H1 (cell line): Measurements from ENCODE around the gene RMC1. TPM values are rescaled to one million over a fixed set of nuclear protein-coding genes. Genes with fewer than 3 reads are reported as not detected.

Experiments used
- CTCF ChIA-PET: fragments of 300-600 bp; sonication (Branson Sonifier 250); formaldehyde crosslinking; loops from one replicate; lab custom pipeline; 2021; ENCODE audit not compliant: partially characterized antibody; lab: Charles Lee
- POLR2A ChIA-PET: fragments of 300-600 bp; sonication (Branson Sonifier 250); formaldehyde crosslinking; loops from one replicate; lab custom pipeline; 2021; ENCODE audit warnings: inconsistent platforms; ENCODE audit not compliant: partially characterized antibody; lab: Charles Lee
- DNase-seq, 2 experiments: peaks; one replicate each; pipeline versions ENCODE4 v3.0.0 to v3.0.0-alpha.2; 2010 to 2022; ENCODE audit warnings: low spot score in 2 of 2, low read depth in 1 of 2, mixed read lengths in 1 of 2
- FAIRE-seq: peaks from 2 replicates; lab custom pipeline; 2011; peaks lifted over from hg19 to GRCh38; lab: Jason Lieb, UNC
- H2AFZ ChIP-seq: 2 replicates; pipeline ENCODE4 v1.8.1; 2012; ENCODE audit warnings: low read length, inconsistent platforms
- H2AK5ac ChIP-seq: 2 replicates; pipeline ENCODE4 v1.6.1; 2013; ENCODE audit warnings: low read depth, low read length
- H2BK120ac ChIP-seq: replicated peaks from 2 replicates; pipeline ENCODE3; 2013; ENCODE audit warnings: low read depth, low read length, inconsistent platforms
- H2BK12ac ChIP-seq: 2 replicates; pipeline ENCODE4 v1.6.1; 2013; ENCODE audit warnings: low read depth, low read length
- H2BK15ac ChIP-seq: 2 replicates; pipeline ENCODE4 v1.6.1; 2013; ENCODE audit warnings: low read length
- H2BK20ac ChIP-seq: 2 replicates; pipeline ENCODE4 v1.6.1; 2013; ENCODE audit warnings: low read length
- H2BK5ac ChIP-seq: 2 replicates; pipeline ENCODE4 v1.6.1; 2013; ENCODE audit warnings: low read depth, low read length
- H3K14ac ChIP-seq: 2 replicates; pipeline ENCODE4 v1.6.1; 2013; ENCODE audit warnings: inconsistent platforms; ENCODE audit not compliant: insufficient read length
- H3K18ac ChIP-seq: 2 replicates; pipeline ENCODE4 v1.6.1; 2013; ENCODE audit warnings: low read length; ENCODE audit errors: extremely low read depth
- H3K23ac ChIP-seq: 2 replicates; pipeline ENCODE4 v1.6.1; 2013; ENCODE audit warnings: inconsistent platforms; ENCODE audit not compliant: insufficient read length
- H3K23me2 ChIP-seq: 2 replicates; pipeline ENCODE4 v1.6.1; 2013; ENCODE audit warnings: low read depth, low read length
- H3K27ac ChIP-seq: 2 replicates; pipeline ENCODE4 v1.6.1; 2011; ENCODE audit warnings: low read depth, low read length, inconsistent platforms
- H3K27me3 ChIP-seq, 4 experiments: replicated peaks in 1 of 4; 1 replicate in 1 of 4; 2 replicates in 3 of 4; pipeline versions ENCODE4 v1.6.1 to v1.8.1; 2011 to 2013; ENCODE audit warnings: low read length in 3 of 4, mild to moderate bottlenecking in 3 of 4, inconsistent platforms in 2 of 4, mixed read lengths in 2 of 4, moderate library complexity in 1 of 4; ENCODE audit not compliant: control insufficient read depth in 3 of 4, insufficient read depth in 3 of 4; ENCODE audit errors: extremely low read depth in 1 of 4
- H3K36me3 ChIP-seq, 4 experiments: 2 replicates each; pipeline versions ENCODE4 v1.6.1 to v1.8.1; 2011 to 2013; ENCODE audit warnings: mild to moderate bottlenecking in 4 of 4, low read length in 3 of 4, moderate library complexity in 2 of 4, control low read depth in 1 of 4, inconsistent platforms in 1 of 4; ENCODE audit not compliant: insufficient read depth in 4 of 4, control insufficient read depth in 2 of 4
- H3K4ac ChIP-seq: replicated peaks from 2 replicates; pipeline ENCODE3; 2013; ENCODE audit warnings: low read length, low read depth, mixed read lengths, inconsistent platforms; ENCODE audit not compliant: insufficient read length
- H3K4me1 ChIP-seq, 4 experiments: replicated peaks in 1 of 4; 1 replicate in 1 of 4; 2 replicates in 3 of 4; pipeline versions ENCODE4 v1.6.1 to v1.8.1; 2011 to 2013; ENCODE audit warnings: low read length in 3 of 4, inconsistent platforms in 2 of 4, mixed read lengths in 1 of 4; ENCODE audit not compliant: insufficient read depth in 4 of 4, control insufficient read depth in 3 of 4
- H3K4me2 ChIP-seq, 2 experiments: 2 replicates each; pipeline versions ENCODE4 v1.6.1 to v1.8.1; 2011 to 2013; ENCODE audit warnings: low read depth in 2 of 2, low read length in 2 of 2, control low read depth in 1 of 2, inconsistent platforms in 1 of 2, mild to moderate bottlenecking in 1 of 2; ENCODE audit not compliant: insufficient read depth in 1 of 2
- H3K4me3 ChIP-seq, 4 experiments: fragments of 200-600, 300-600 bp in 1 of 4; sonication (generic), shearing (Covaris generic), sonication (Bioruptor Twin) in 1 of 4; 2 replicates each; pipeline versions ENCODE4 v1.5.1 to v1.8.1; 2011 to 2016; ENCODE audit warnings: low read length in 4 of 4, low read depth in 3 of 4, control low read depth in 2 of 4, inconsistent platforms in 2 of 4, mild to moderate bottlenecking in 2 of 4, mixed read lengths in 1 of 4, moderate library complexity in 1 of 4; ENCODE audit not compliant: insufficient read depth in 2 of 4; ENCODE audit errors: extremely low read depth in 1 of 4
- H3K56ac ChIP-seq: replicated peaks from 2 replicates; pipeline ENCODE3; 2013; ENCODE audit warnings: low read depth, mild to moderate bottlenecking, mixed read lengths, low read length, inconsistent platforms; ENCODE audit not compliant: insufficient read length
- H3K79me1 ChIP-seq: 2 replicates; pipeline ENCODE4 v1.6.1; 2013; ENCODE audit warnings: low read depth, low read length, control low read depth
- H3K79me2 ChIP-seq, 2 experiments: 2 replicates each; pipeline versions ENCODE4 v1.6.1 to v1.8.1; 2012 to 2013; ENCODE audit warnings: low read length in 2 of 2, mild to moderate bottlenecking in 2 of 2, inconsistent platforms in 1 of 2; ENCODE audit not compliant: insufficient read depth in 2 of 2, control insufficient read depth in 1 of 2
- H3K9ac ChIP-seq, 4 experiments: replicated peaks in 1 of 4; 1 replicate in 1 of 4; 2 replicates in 3 of 4; pipeline versions ENCODE4 v1.6.1 to v1.8.1; 2011 to 2013; ENCODE audit warnings: low read depth in 3 of 4, low read length in 3 of 4, control low read depth in 2 of 4, mild to moderate bottlenecking in 2 of 4, moderate library complexity in 2 of 4, inconsistent platforms in 1 of 4; ENCODE audit errors: extremely low read depth in 1 of 4
- H3K9me3 ChIP-seq, 2 experiments: 2 replicates each; pipeline versions ENCODE4 v1.6.1 to v1.8.1; 2012 to 2013; ENCODE audit warnings: mild to moderate bottlenecking in 2 of 2, moderate library complexity in 2 of 2, control low read depth in 1 of 2, inconsistent platforms in 1 of 2, low read depth in 1 of 2, low read length in 1 of 2, mixed read lengths in 1 of 2; ENCODE audit not compliant: insufficient read depth in 2 of 2
- H4K20me1 ChIP-seq, 2 experiments: replicated peaks in 1 of 2; 2 replicates each; pipeline versions ENCODE3 to v1.8.1; 2011 to 2013; ENCODE audit warnings: inconsistent platforms in 2 of 2, low read length in 2 of 2, mild to moderate bottlenecking in 1 of 2; ENCODE audit not compliant: insufficient read depth in 2 of 2, control insufficient read depth in 1 of 2
- H4K5ac ChIP-seq: 2 replicates; pipeline ENCODE4 v1.6.1; 2013; ENCODE audit warnings: low read length, low read depth, mixed read lengths, inconsistent platforms; ENCODE audit not compliant: insufficient read length
- H4K8ac ChIP-seq: 2 replicates; pipeline ENCODE4 v1.8.0; 2013; ENCODE audit warnings: mild to moderate bottlenecking, moderate library complexity, low read length, inconsistent platforms; ENCODE audit not compliant: insufficient read depth; ENCODE audit errors: extremely low read depth
- H4K91ac ChIP-seq: replicated peaks from 2 replicates; pipeline ENCODE3; 2013; ENCODE audit warnings: low read length, mixed read lengths, inconsistent platforms; ENCODE audit not compliant: insufficient read length
- BACH1 ChIP-seq: IDR thresholded peaks from 2 replicates; pipeline ENCODE4 v1.6.1; 2012; ENCODE audit warnings: low read length, improper control_type of control experiment
- CEBPB ChIP-seq: IDR thresholded peaks from 2 replicates; pipeline ENCODE4 v1.6.1; 2012; ENCODE audit warnings: low read depth, low read length
- CHD1 ChIP-seq: IDR thresholded peaks from 2 replicates; pipeline ENCODE4 v1.6.1; 2012; ENCODE audit warnings: low read depth, low read length, improper control_type of control experiment
- EGR1 ChIP-seq: IDR thresholded peaks from 2 replicates; pipeline ENCODE4 v1.6.1; 2011; ENCODE audit warnings: low read depth, low read length, borderline replicate concordance
- GABPA ChIP-seq: IDR thresholded peaks from 2 replicates; pipeline ENCODE4 v1.6.1; 2011; ENCODE audit warnings: mild to moderate bottlenecking, low read length, moderate library complexity, borderline replicate concordance; ENCODE audit not compliant: insufficient read depth
- NRF1 ChIP-seq: IDR thresholded peaks from 2 replicates; pipeline ENCODE4 v1.6.1; 2011; ENCODE audit warnings: mild to moderate bottlenecking, low read depth, low read length, improper control_type of control experiment
- POLR2A ChIP-seq, 2 experiments: IDR thresholded peaks; 1 replicate in 1 of 2; 2 replicates in 1 of 2; pipeline ENCODE4 v1.6.1; 2011; ENCODE audit warnings: low read depth in 2 of 2, low read length in 2 of 2, mild to moderate bottlenecking in 2 of 2; ENCODE audit errors: control extremely low read depth in 1 of 2
- POLR2AphosphoS5 ChIP-seq: IDR thresholded peaks from 2 replicates; pipeline ENCODE4 v1.6.1; 2011; ENCODE audit warnings: low read depth, low read length
- RBBP5 ChIP-seq: IDR thresholded peaks from 2 replicates; pipeline ENCODE4 v1.7.1; 2012; ENCODE audit warnings: low read depth, mild to moderate bottlenecking, inconsistent platforms, low read length, moderate library complexity, borderline replicate concordance
- SAP30 ChIP-seq: fragments of 300-600 bp; sonication (generic); IDR thresholded peaks from 2 replicates; pipeline ENCODE4 v1.7.1; 2012; ENCODE audit warnings: low read length, moderate library complexity, mild to moderate bottlenecking, inconsistent platforms; ENCODE audit not compliant: insufficient read depth, insufficient replicate concordance
- TAF1 ChIP-seq: IDR thresholded peaks from 2 replicates; pipeline ENCODE4 v1.6.1; 2011; ENCODE audit warnings: mild to moderate bottlenecking, low read depth, low read length
- TAF7 ChIP-seq: optimal IDR thresholded peaks from 2 replicates; pipeline ENCODE3; 2011; ENCODE audit warnings: low read depth, mild to moderate bottlenecking, inconsistent platforms, low read length, moderate library complexity, borderline replicate concordance
- TCF12 ChIP-seq: IDR thresholded peaks from 2 replicates; pipeline ENCODE4 v1.6.1; 2011; ENCODE audit warnings: low read depth, mild to moderate bottlenecking, low read length
- YY1 ChIP-seq: IDR thresholded peaks from 2 replicates; pipeline ENCODE4 v1.6.1; 2011; ENCODE audit warnings: low read depth, mild to moderate bottlenecking, low read length
- WGBS, 2 experiments: shearing (Covaris generic) in 1 of 2; methylation state at CpG; one replicate each; pipeline versions ENCODE4 v1.1.6 to v1.1.7; 2013 to 2015; ENCODE audit warnings: low lambda C conversion rate in 2 of 2, mixed read lengths in 2 of 2, inconsistent platforms in 1 of 2, low coverage in 1 of 2, missing lambda C conversion rate in 1 of 2; ENCODE audit not compliant: insufficient replicate concordance in 2 of 2, insufficient coverage in 1 of 2, insufficient read length in 1 of 2; ENCODE audit errors: extremely low coverage in 1 of 2, missing lambda C conversion rate in 1 of 2; 5-methylcytosine and 5-hydroxymethylcytosine counted together
- polyA plus RNA-seq, 7 experiments: library from polyadenylated mRNA; depleted of rRNA in 3 of 7; stranded (reverse) in 5 of 7; unstranded in 2 of 7; fragments of >200 nt in 5 of 7; fragments of 200-250 nt in 2 of 7; gene quantifications; 1 replicate in 5 of 7; 2 replicates in 1 of 7; 4 replicates in 1 of 7; pipeline versions ENCODE4 v1.2.1 to v1.2.3, GENCODE V29; 2011 to 2013; ENCODE audit warnings: missing spikeins in 2 of 7, mixed read lengths in 2 of 7
- total RNA-seq: library from RNA; stranded (reverse); fragmentation: NEBNext Ultra II Directional; extraction: Animal tissue kit (Norgen Biotek cat#: 25700); gene quantifications from 2 replicates; pipeline ENCODE4 v1.2.1, GENCODE V29; 2021
- TF ChIP-seq, protein P1 (sequence below): IDR thresholded peaks from 2 replicates; pipeline ENCODE4 v1.6.1; 2011; ENCODE audit warnings: low read depth, mild to moderate bottlenecking, low read length; ENCODE audit not compliant: insufficient read depth

Gene RMC1
- total and polyA plus RNA-seq, 2 of the 8 experiments (the other 6 are each of a cell fraction or from before 2014, with no cell fraction given): 16.4 to 20.1 TPM

DNA sequence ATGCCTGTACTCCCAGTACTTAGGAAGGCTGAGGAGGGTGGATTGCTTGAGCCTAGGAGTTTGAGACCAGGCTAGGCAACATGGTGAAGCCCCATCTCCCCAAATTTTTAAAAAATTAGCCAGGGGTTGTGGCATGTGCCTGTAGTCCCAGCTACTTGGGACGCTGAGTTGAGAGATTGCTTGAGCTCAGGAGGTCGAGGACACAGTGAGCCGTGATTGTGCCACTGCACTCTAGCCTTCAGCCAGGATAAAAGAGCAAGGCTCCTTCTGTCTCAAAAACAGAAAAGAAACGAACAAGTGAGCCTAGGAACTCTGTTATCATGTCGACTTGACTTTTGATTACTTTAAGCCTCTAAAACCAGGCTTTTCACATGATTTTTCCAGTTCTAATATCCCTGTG is 69.3 kb downstream of the RMC1 start:
- WGBS, 2 experiments: 87% methylated on average over 5 of the region's 5 CpGs; no CpG with 5 or more reads in 1 of the 2 experiments
- Histone ChIP-seq H3K27ac (no peak overlapping the region), H3K9ac (no peak overlapping the region), H3K4me1 (peaks cover 0 to 4% (median 1%) of the 10 kb centered on the region in 4 experiments; a peak in 2 of 7 replicates), H3K18ac (no peak overlapping the region), H3K9me3 (no peaks in the 10 kb centered on the region), H3K79me1 (peaks cover 4% of the 10 kb centered on the region), H4K20me1 (peaks cover 0 to 2% of the 10 kb centered on the region in 2 experiments), H3K79me2 (peaks cover 0 to 4% of the 10 kb centered on the region in 2 experiments; a peak in 1 of 4 replicates), H4K5ac (no peak overlapping the region), H2AFZ (no peak overlapping the region), H4K8ac (no peak overlapping the region), H3K4me3 (no peak overlapping the region), H3K23ac (no peak overlapping the region), H3K36me3 (peaks cover 3 to 37% (median 13%) of the 10 kb centered on the region in 4 experiments; a peak in 7 of 8 replicates), H2BK12ac (no peak overlapping the region), H3K56ac (no peak overlapping the region), H2BK20ac (no peak overlapping the region), H3K23me2 (no peaks in the 10 kb centered on the region), H3K4ac (no peak overlapping the region), H3K27me3 (no peaks in the 10 kb centered on the region), H2AK5ac (no peak overlapping the region), H3K14ac (no peak overlapping the region), H2BK5ac (no peak overlapping the region), H4K91ac (no peak overlapping the region), H2BK120ac (no peak overlapping the region), H2BK15ac (no peak overlapping the region), H3K4me2 (no peak overlapping the region)
- FAIRE-seq: no peak
- ChIA-PET POLR2A (no interaction called here), CTCF (interaction anchor here (0.9 to 1.3 kb wide), 2 partner anchors 23 to 56 kb away, joined by 3 read pairs; no protein-coding TSS in a partner anchor)
- DNase-seq: no peak
- TF ChIP-seq BACH1: no peak
- no peak for TF ChIP-seq CEBPB
- TF ChIP-seq NRF1: no peak
- no peak for TF ChIP-seq RBBP5
- TF ChIP-seq, protein P1, sequence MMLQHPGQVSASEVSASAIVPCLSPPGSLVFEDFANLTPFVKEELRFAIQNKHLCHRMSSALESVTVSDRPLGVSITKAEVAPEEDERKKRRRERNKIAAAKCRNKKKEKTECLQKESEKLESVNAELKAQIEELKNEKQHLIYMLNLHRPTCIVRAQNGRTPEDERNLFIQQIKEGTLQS: no peak
- TF ChIP-seq TAF1: no peak
- no peak for TF ChIP-seq CHD1
- TF ChIP-seq POLR2AphosphoS5: no peak
- no peak for TF ChIP-seq POLR2A (IDR thresholded peaks at IDR 0.05; ENCODE audit: control extremely low read depth in 1 of 2, low read depth in 2 of 2, low read length in 2 of 2)
- TF ChIP-seq EGR1: no peak
- TF ChIP-seq SAP30: no peak
- TF ChIP-seq TCF12: no peak
- TF ChIP-seq YY1: no peak
- no peak for TF ChIP-seq GABPA
- TF ChIP-seq TAF7: no peak
